ENCODE measurements around the gene LY86.

DNA sequence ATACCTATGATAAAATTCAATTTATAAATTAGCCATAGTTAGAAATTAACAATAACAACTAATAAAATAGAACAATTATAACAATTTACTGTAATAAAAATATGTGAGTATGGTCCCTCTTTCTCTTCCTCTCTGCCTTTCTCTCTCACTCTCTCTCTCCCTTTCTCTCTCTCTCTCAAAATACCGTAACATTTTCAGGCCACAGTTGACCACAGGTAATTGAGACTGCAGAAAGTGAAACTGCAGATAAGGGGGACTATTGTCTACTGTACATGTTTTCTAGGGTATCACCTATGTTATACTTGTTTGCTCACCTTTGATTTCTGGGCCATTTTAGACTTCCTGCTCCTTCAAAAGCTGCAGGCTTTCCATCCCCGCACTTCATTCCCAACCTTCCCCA lies 46.8 kb downstream of the LY86 start:
- TF ChIP-seq, protein P1, sequence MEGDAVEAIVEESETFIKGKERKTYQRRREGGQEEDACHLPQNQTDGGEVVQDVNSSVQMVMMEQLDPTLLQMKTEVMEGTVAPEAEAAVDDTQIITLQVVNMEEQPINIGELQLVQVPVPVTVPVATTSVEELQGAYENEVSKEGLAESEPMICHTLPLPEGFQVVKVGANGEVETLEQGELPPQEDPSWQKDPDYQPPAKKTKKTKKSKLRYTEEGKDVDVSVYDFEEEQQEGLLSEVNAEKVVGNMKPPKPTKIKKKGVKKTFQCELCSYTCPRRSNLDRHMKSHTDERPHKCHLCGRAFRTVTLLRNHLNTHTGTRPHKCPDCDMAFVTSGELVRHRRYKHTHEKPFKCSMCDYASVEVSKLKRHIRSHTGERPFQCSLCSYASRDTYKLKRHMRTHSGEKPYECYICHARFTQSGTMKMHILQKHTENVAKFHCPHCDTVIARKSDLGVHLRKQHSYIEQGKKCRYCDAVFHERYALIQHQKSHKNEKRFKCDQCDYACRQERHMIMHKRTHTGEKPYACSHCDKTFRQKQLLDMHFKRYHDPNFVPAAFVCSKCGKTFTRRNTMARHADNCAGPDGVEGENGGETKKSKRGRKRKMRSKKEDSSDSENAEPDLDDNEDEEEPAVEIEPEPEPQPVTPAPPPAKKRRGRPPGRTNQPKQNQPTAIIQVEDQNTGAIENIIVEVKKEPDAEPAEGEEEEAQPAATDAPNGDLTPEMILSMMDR (IDR thresholded peaks at IDR 0.05), result no peak
- TF ChIP-seq POLR2A (IDR thresholded peaks at IDR 0.05), result no peak

Data from upper lobe of left lung (tissue), 4 donors.